H1 (cell line): ENCODE measurements around the gene ADARB2. TPM values are rescaled to one million over a fixed set of nuclear protein-coding genes. Genes with fewer than 3 reads are reported as not detected.

Source experiments
- CTCF ChIA-PET: fragments of 300-600 bp; sonication (Branson Sonifier 250); formaldehyde crosslinking; loops from one replicate; lab custom pipeline; 2021; ENCODE audit not compliant: partially characterized antibody; lab: Charles Lee
- POLR2A ChIA-PET: fragments of 300-600 bp; sonication (Branson Sonifier 250); formaldehyde crosslinking; loops from one replicate; lab custom pipeline; 2021; ENCODE audit warnings: inconsistent platforms; ENCODE audit not compliant: partially characterized antibody; lab: Charles Lee
- DNase-seq, 2 experiments: peaks; one replicate each; pipeline versions ENCODE4 v3.0.0 to v3.0.0-alpha.2; 2010 to 2022; ENCODE audit warnings: low spot score in 2 of 2, low read depth in 1 of 2, mixed read lengths in 1 of 2
- FAIRE-seq: peaks from 2 replicates; lab custom pipeline; 2011; peaks lifted over from hg19 to GRCh38; lab: Jason Lieb, UNC
- H2AFZ ChIP-seq: 2 replicates; pipeline ENCODE4 v1.8.1; 2012; ENCODE audit warnings: low read length, inconsistent platforms
- H2AK5ac ChIP-seq: 2 replicates; pipeline ENCODE4 v1.6.1; 2013; ENCODE audit warnings: low read depth, low read length
- H2BK120ac ChIP-seq: replicated peaks from 2 replicates; pipeline ENCODE3; 2013; ENCODE audit warnings: low read depth, low read length, inconsistent platforms
- H2BK12ac ChIP-seq: 2 replicates; pipeline ENCODE4 v1.6.1; 2013; ENCODE audit warnings: low read depth, low read length
- H2BK15ac ChIP-seq: 2 replicates; pipeline ENCODE4 v1.6.1; 2013; ENCODE audit warnings: low read length
- H2BK20ac ChIP-seq: 2 replicates; pipeline ENCODE4 v1.6.1; 2013; ENCODE audit warnings: low read length
- H2BK5ac ChIP-seq: 2 replicates; pipeline ENCODE4 v1.6.1; 2013; ENCODE audit warnings: low read depth, low read length
- H3K14ac ChIP-seq: 2 replicates; pipeline ENCODE4 v1.6.1; 2013; ENCODE audit warnings: inconsistent platforms; ENCODE audit not compliant: insufficient read length
- H3K18ac ChIP-seq: 2 replicates; pipeline ENCODE4 v1.6.1; 2013; ENCODE audit warnings: low read length; ENCODE audit errors: extremely low read depth
- H3K23ac ChIP-seq: 2 replicates; pipeline ENCODE4 v1.6.1; 2013; ENCODE audit warnings: inconsistent platforms; ENCODE audit not compliant: insufficient read length
- H3K23me2 ChIP-seq: 2 replicates; pipeline ENCODE4 v1.6.1; 2013; ENCODE audit warnings: low read depth, low read length
- H3K27ac ChIP-seq: 2 replicates; pipeline ENCODE4 v1.6.1; 2011; ENCODE audit warnings: low read depth, low read length, inconsistent platforms
- H3K27me3 ChIP-seq, 4 experiments: replicated peaks in 1 of 4; 1 replicate in 1 of 4; 2 replicates in 3 of 4; pipeline versions ENCODE4 v1.6.1 to v1.8.1; 2011 to 2013; ENCODE audit warnings: low read length in 3 of 4, mild to moderate bottlenecking in 3 of 4, inconsistent platforms in 2 of 4, mixed read lengths in 2 of 4, moderate library complexity in 1 of 4; ENCODE audit not compliant: control insufficient read depth in 3 of 4, insufficient read depth in 3 of 4; ENCODE audit errors: extremely low read depth in 1 of 4
- H3K36me3 ChIP-seq, 4 experiments: 2 replicates each; pipeline versions ENCODE4 v1.6.1 to v1.8.1; 2011 to 2013; ENCODE audit warnings: mild to moderate bottlenecking in 4 of 4, low read length in 3 of 4, moderate library complexity in 2 of 4, control low read depth in 1 of 4, inconsistent platforms in 1 of 4; ENCODE audit not compliant: insufficient read depth in 4 of 4, control insufficient read depth in 2 of 4
- H3K4ac ChIP-seq: replicated peaks from 2 replicates; pipeline ENCODE3; 2013; ENCODE audit warnings: low read length, low read depth, mixed read lengths, inconsistent platforms; ENCODE audit not compliant: insufficient read length
- H3K4me1 ChIP-seq, 4 experiments: replicated peaks in 1 of 4; 1 replicate in 1 of 4; 2 replicates in 3 of 4; pipeline versions ENCODE4 v1.6.1 to v1.8.1; 2011 to 2013; ENCODE audit warnings: low read length in 3 of 4, inconsistent platforms in 2 of 4, mixed read lengths in 1 of 4; ENCODE audit not compliant: insufficient read depth in 4 of 4, control insufficient read depth in 3 of 4
- H3K4me2 ChIP-seq, 2 experiments: 2 replicates each; pipeline versions ENCODE4 v1.6.1 to v1.8.1; 2011 to 2013; ENCODE audit warnings: low read depth in 2 of 2, low read length in 2 of 2, control low read depth in 1 of 2, inconsistent platforms in 1 of 2, mild to moderate bottlenecking in 1 of 2; ENCODE audit not compliant: insufficient read depth in 1 of 2
- H3K4me3 ChIP-seq, 4 experiments: fragments of 200-600, 300-600 bp in 1 of 4; sonication (generic), shearing (Covaris generic), sonication (Bioruptor Twin) in 1 of 4; 2 replicates each; pipeline versions ENCODE4 v1.5.1 to v1.8.1; 2011 to 2016; ENCODE audit warnings: low read length in 4 of 4, low read depth in 3 of 4, control low read depth in 2 of 4, inconsistent platforms in 2 of 4, mild to moderate bottlenecking in 2 of 4, mixed read lengths in 1 of 4, moderate library complexity in 1 of 4; ENCODE audit not compliant: insufficient read depth in 2 of 4; ENCODE audit errors: extremely low read depth in 1 of 4
- H3K56ac ChIP-seq: replicated peaks from 2 replicates; pipeline ENCODE3; 2013; ENCODE audit warnings: low read depth, mild to moderate bottlenecking, mixed read lengths, low read length, inconsistent platforms; ENCODE audit not compliant: insufficient read length
- H3K79me1 ChIP-seq: 2 replicates; pipeline ENCODE4 v1.6.1; 2013; ENCODE audit warnings: low read depth, low read length, control low read depth
- H3K79me2 ChIP-seq, 2 experiments: 2 replicates each; pipeline versions ENCODE4 v1.6.1 to v1.8.1; 2012 to 2013; ENCODE audit warnings: low read length in 2 of 2, mild to moderate bottlenecking in 2 of 2, inconsistent platforms in 1 of 2; ENCODE audit not compliant: insufficient read depth in 2 of 2, control insufficient read depth in 1 of 2
- H3K9ac ChIP-seq, 4 experiments: replicated peaks in 1 of 4; 1 replicate in 1 of 4; 2 replicates in 3 of 4; pipeline versions ENCODE4 v1.6.1 to v1.8.1; 2011 to 2013; ENCODE audit warnings: low read depth in 3 of 4, low read length in 3 of 4, control low read depth in 2 of 4, mild to moderate bottlenecking in 2 of 4, moderate library complexity in 2 of 4, inconsistent platforms in 1 of 4; ENCODE audit errors: extremely low read depth in 1 of 4
- H3K9me3 ChIP-seq, 2 experiments: 2 replicates each; pipeline versions ENCODE4 v1.6.1 to v1.8.1; 2012 to 2013; ENCODE audit warnings: mild to moderate bottlenecking in 2 of 2, moderate library complexity in 2 of 2, control low read depth in 1 of 2, inconsistent platforms in 1 of 2, low read depth in 1 of 2, low read length in 1 of 2, mixed read lengths in 1 of 2; ENCODE audit not compliant: insufficient read depth in 2 of 2
- H4K20me1 ChIP-seq, 2 experiments: replicated peaks in 1 of 2; 2 replicates each; pipeline versions ENCODE3 to v1.8.1; 2011 to 2013; ENCODE audit warnings: inconsistent platforms in 2 of 2, low read length in 2 of 2, mild to moderate bottlenecking in 1 of 2; ENCODE audit not compliant: insufficient read depth in 2 of 2, control insufficient read depth in 1 of 2
- H4K5ac ChIP-seq: 2 replicates; pipeline ENCODE4 v1.6.1; 2013; ENCODE audit warnings: low read length, low read depth, mixed read lengths, inconsistent platforms; ENCODE audit not compliant: insufficient read length
- H4K8ac ChIP-seq: 2 replicates; pipeline ENCODE4 v1.8.0; 2013; ENCODE audit warnings: mild to moderate bottlenecking, moderate library complexity, low read length, inconsistent platforms; ENCODE audit not compliant: insufficient read depth; ENCODE audit errors: extremely low read depth
- H4K91ac ChIP-seq: replicated peaks from 2 replicates; pipeline ENCODE3; 2013; ENCODE audit warnings: low read length, mixed read lengths, inconsistent platforms; ENCODE audit not compliant: insufficient read length
- CBX8 ChIP-seq: fragments of 300-800, 300-1000 bp; sonication (generic); IDR thresholded peaks from 2 replicates; pipeline ENCODE4 v1.7.1; 2016; ENCODE audit warnings: low read depth, low read length, borderline replicate concordance
- CREB1 ChIP-seq: IDR thresholded peaks from 2 replicates; pipeline ENCODE4 v1.6.1; 2012; ENCODE audit warnings: inconsistent platforms
- EZH2 ChIP-seq: fragments of 200-600 bp; sonication (generic); IDR thresholded peaks from 2 replicates; pipeline ENCODE4 v1.7.1; 2012; ENCODE audit warnings: low read depth, mild to moderate bottlenecking, moderate library complexity, low read length, inconsistent platforms; ENCODE audit not compliant: severe bottlenecking
- GTF2F1 ChIP-seq: IDR thresholded peaks from 2 replicates; pipeline ENCODE4 v1.6.1; 2012; ENCODE audit warnings: low read depth, low read length, improper control_type of control experiment, borderline replicate concordance
- JUND ChIP-seq: IDR thresholded peaks from 2 replicates; pipeline ENCODE4 v1.6.1; 2011; ENCODE audit warnings: mild to moderate bottlenecking, improper control_type of control experiment, low read length
- MAFK ChIP-seq: IDR thresholded peaks from 2 replicates; pipeline ENCODE4 v1.6.1; 2012; ENCODE audit warnings: low read depth, mild to moderate bottlenecking, improper control_type of control experiment, low read length
- NANOG ChIP-seq: IDR thresholded peaks from 2 replicates; pipeline ENCODE4 v1.6.1; 2011; ENCODE audit warnings: low read length, low read depth, mild to moderate bottlenecking, inconsistent platforms; ENCODE audit not compliant: insufficient read depth, poor library complexity, severe bottlenecking
- POLR2A ChIP-seq, 2 experiments: IDR thresholded peaks; 1 replicate in 1 of 2; 2 replicates in 1 of 2; pipeline ENCODE4 v1.6.1; 2011; ENCODE audit warnings: low read depth in 2 of 2, low read length in 2 of 2, mild to moderate bottlenecking in 2 of 2; ENCODE audit errors: control extremely low read depth in 1 of 2
- POU5F1 ChIP-seq: IDR thresholded peaks from 2 replicates; pipeline ENCODE4 v1.6.1; 2011; ENCODE audit warnings: low read depth, mild to moderate bottlenecking, low read length, moderate library complexity
- RAD21 ChIP-seq, 2 experiments: IDR thresholded peaks in 1 of 2; conservative IDR thresholded peaks in 1 of 2; 2 replicates each; pipeline ENCODE4 v1.6.1; 2011; ENCODE audit warnings: low read depth in 2 of 2, low read length in 2 of 2, improper control_type of control experiment in 1 of 2, inconsistent platforms in 1 of 2, mild to moderate bottlenecking in 1 of 2, moderate library complexity in 1 of 2
- RXRA ChIP-seq: IDR thresholded peaks from 2 replicates; pipeline ENCODE4 v1.6.1; 2011; ENCODE audit warnings: low read depth, mild to moderate bottlenecking, low read length, moderate library complexity; ENCODE audit not compliant: insufficient read depth
- SP4 ChIP-seq: IDR thresholded peaks from 2 replicates; pipeline ENCODE4 v1.6.1; 2012; ENCODE audit warnings: low read length, inconsistent platforms
- SUZ12 ChIP-seq: fragments of 200-600 bp; sonication (generic); IDR thresholded peaks from 2 replicates; pipeline ENCODE4 v1.6.1; 2012; ENCODE audit warnings: mild to moderate bottlenecking, inconsistent platforms, low read length, moderate library complexity, mixed read lengths
- YY1 ChIP-seq: IDR thresholded peaks from 2 replicates; pipeline ENCODE4 v1.6.1; 2011; ENCODE audit warnings: low read depth, mild to moderate bottlenecking, low read length
- WGBS, 2 experiments: shearing (Covaris generic) in 1 of 2; methylation state at CpG; one replicate each; pipeline versions ENCODE4 v1.1.6 to v1.1.7; 2013 to 2015; ENCODE audit warnings: low lambda C conversion rate in 2 of 2, mixed read lengths in 2 of 2, inconsistent platforms in 1 of 2, low coverage in 1 of 2, missing lambda C conversion rate in 1 of 2; ENCODE audit not compliant: insufficient replicate concordance in 2 of 2, insufficient coverage in 1 of 2, insufficient read length in 1 of 2; ENCODE audit errors: extremely low coverage in 1 of 2, missing lambda C conversion rate in 1 of 2; 5-methylcytosine and 5-hydroxymethylcytosine counted together
- polyA plus RNA-seq, 7 experiments: library from polyadenylated mRNA; depleted of rRNA in 3 of 7; stranded (reverse) in 5 of 7; unstranded in 2 of 7; fragments of >200 nt in 5 of 7; fragments of 200-250 nt in 2 of 7; gene quantifications; 1 replicate in 5 of 7; 2 replicates in 1 of 7; 4 replicates in 1 of 7; pipeline versions ENCODE4 v1.2.1 to v1.2.3, GENCODE V29; 2011 to 2013; ENCODE audit warnings: missing spikeins in 2 of 7, mixed read lengths in 2 of 7
- total RNA-seq: library from RNA; stranded (reverse); fragmentation: NEBNext Ultra II Directional; extraction: Animal tissue kit (Norgen Biotek cat#: 25700); gene quantifications from 2 replicates; pipeline ENCODE4 v1.2.1, GENCODE V29; 2021

The ADARB2 gene
- total and polyA plus RNA-seq, 2 of the 8 experiments (the other 6 are each of a cell fraction or from before 2014, with no cell fraction given) = 2.2 to 2.8 TPM

GRCh38 chr10:1203216-1203615 lies 534.1 kb downstream of the ADARB2 start:
- Histone ChIP-seq H3K14ac (no peak overlapping the region), H4K8ac (no peak overlapping the region), H4K20me1 (no peaks in the 10 kb centered on the region), H2BK12ac (no peak overlapping the region), H3K56ac (no peak overlapping the region), H3K4me2 (no peak overlapping the region), H3K9ac (no peak overlapping the region), H4K91ac (no peak overlapping the region), H3K4ac (no peak overlapping the region), H2BK5ac (no peak overlapping the region), H3K18ac (no peak overlapping the region; the same call in 1 of the 2 replicates), H2BK20ac (no peak overlapping the region), H3K79me2 (no peaks in the 10 kb centered on the region), H4K5ac (no peak overlapping the region), H3K23ac (no peak overlapping the region), H3K23me2 (no peaks in the 10 kb centered on the region), H3K4me3 (no peak overlapping the region), H3K79me1 (no peaks in the 10 kb centered on the region), H3K9me3 (no peaks in the 10 kb centered on the region), H3K27ac (no peak overlapping the region), H2BK15ac (no peak overlapping the region), H2BK120ac (no peak overlapping the region), H3K36me3 (no peaks in the 10 kb centered on the region), H2AFZ (no peak overlapping the region), H3K4me1 (peaks cover 6 to 20% (median 8%) of the 10 kb centered on the region in 4 experiments; a peak in 6 of 7 replicates), H3K27me3 (no peaks in the 10 kb centered on the region), H2AK5ac (no peak overlapping the region)
- DNase-seq = no peak
- no peak for TF ChIP-seq CBX8
- no peak for TF ChIP-seq RXRA
- no peak for TF ChIP-seq NANOG
- TF ChIP-seq YY1 = no peak
- TF ChIP-seq EZH2 = no peak
- no peak for TF ChIP-seq POU5F1
- TF ChIP-seq POLR2A (IDR thresholded peaks at IDR 0.05; ENCODE audit: control extremely low read depth in 1 of 2, low read depth in 2 of 2, low read length in 2 of 2) = no peak
- TF ChIP-seq MAFK = no peak
- no peak for TF ChIP-seq RAD21 (IDR thresholded peaks at IDR 0.05 in 1 of 2, conservative IDR thresholded peaks at IDR 0.05 in 1 of 2; ENCODE audit: low read depth in 2 of 2, low read length in 2 of 2)
- TF ChIP-seq SUZ12 = no peak
- no peak for TF ChIP-seq GTF2F1
- TF ChIP-seq SP4 = no peak
- no peak for TF ChIP-seq JUND
- no peak for TF ChIP-seq CREB1
- ChIA-PET POLR2A (no interaction called here), CTCF (no interaction called here)
- 81% methylated on average over 13 of the region's 13 CpGs; no CpG with 5 or more reads in 1 of the 2 experiments for WGBS, 2 experiments
- FAIRE-seq = no peak
